Astrocyte (in vitro differentiated cells and primary cell): ENCODE data around the gene HK3. TPM values are rescaled to one million over a fixed set of nuclear protein-coding genes. Genes with fewer than 3 reads are reported as not detected.

Experiments used
- DNase-seq: peaks from one replicate; pipeline ENCODE4 v3.0.0-alpha.2; 2010; ENCODE audit warnings: low read depth
- FAIRE-seq: peaks from 2 replicates; lab custom pipeline; 2011; peaks lifted over from hg19 to GRCh38; lab: Jason Lieb, UNC
- H2AFZ ChIP-seq: 2 replicates; pipeline ENCODE4 v1.6.0; 2012; ENCODE audit warnings: low read depth, low read length, inconsistent platforms
- H3K27ac ChIP-seq: 2 replicates; pipeline ENCODE4 v1.5.1; 2011; ENCODE audit warnings: low read depth, low read length, inconsistent platforms
- H3K27me3 ChIP-seq: 2 replicates; pipeline ENCODE4 v1.6.0; 2011; ENCODE audit warnings: low read length, inconsistent platforms; ENCODE audit not compliant: insufficient read depth
- H3K36me3 ChIP-seq: 2 replicates; pipeline ENCODE4 v1.5.1; 2011; ENCODE audit warnings: low read length, inconsistent platforms; ENCODE audit not compliant: insufficient read depth
- H3K4me1 ChIP-seq: 2 replicates; pipeline ENCODE4 v1.5.1; 2011; ENCODE audit warnings: low read length, inconsistent platforms; ENCODE audit not compliant: insufficient read depth
- H3K4me2 ChIP-seq: 2 replicates; pipeline ENCODE4 v1.6.0; 2012; ENCODE audit warnings: low read length, inconsistent platforms
- H3K4me3 ChIP-seq: 2 replicates; pipeline ENCODE4 v1.5.1; 2011; ENCODE audit warnings: low read depth, mild to moderate bottlenecking, low read length, inconsistent platforms; ENCODE audit not compliant: insufficient read depth
- H3K79me2 ChIP-seq: 2 replicates; pipeline ENCODE4 v1.6.0; 2012; ENCODE audit warnings: mild to moderate bottlenecking, low read length, inconsistent platforms; ENCODE audit not compliant: insufficient read depth
- H3K9ac ChIP-seq: 2 replicates; pipeline ENCODE4 v1.6.0; 2012; ENCODE audit warnings: mild to moderate bottlenecking, low read length, inconsistent platforms
- H3K9me3 ChIP-seq: 2 replicates; pipeline ENCODE4 v1.5.1; 2012; ENCODE audit warnings: low read depth, mild to moderate bottlenecking, low read length, inconsistent platforms; ENCODE audit not compliant: insufficient read depth
- H4K20me1 ChIP-seq: 2 replicates; pipeline ENCODE4 v1.6.0; 2012; ENCODE audit warnings: low read length, inconsistent platforms; ENCODE audit not compliant: insufficient read depth
- H3K27ac Mint-ChIP-seq: one replicate; pipeline ENCODE4 v1.8.0; 2021; ENCODE audit warnings: mild to moderate bottlenecking, mixed read lengths; ENCODE audit not compliant: unreplicated experiment
- H3K27me3 Mint-ChIP-seq: one replicate; pipeline ENCODE4 v1.8.0; 2021; ENCODE audit warnings: low read depth, mixed read lengths; ENCODE audit not compliant: unreplicated experiment
- H3K36me3 Mint-ChIP-seq: one replicate; pipeline ENCODE4 v1.8.0; 2021; ENCODE audit warnings: low read depth, mixed read lengths; ENCODE audit not compliant: unreplicated experiment
- H3K4me1 Mint-ChIP-seq: one replicate; pipeline ENCODE4 v1.8.0; 2021; ENCODE audit warnings: low read depth, mixed read lengths; ENCODE audit not compliant: unreplicated experiment
- H3K4me3 Mint-ChIP-seq: one replicate; pipeline ENCODE4 v1.8.0; 2021; ENCODE audit warnings: mild to moderate bottlenecking, moderate library complexity, mixed read lengths; ENCODE audit not compliant: unreplicated experiment
- H3K9me3 Mint-ChIP-seq: one replicate; pipeline ENCODE4 v1.8.0; 2021; ENCODE audit warnings: mild to moderate bottlenecking, mixed read lengths; ENCODE audit not compliant: unreplicated experiment
- EZH2 ChIP-seq: IDR thresholded peaks from 2 replicates; pipeline ENCODE4 v1.6.1; 2012; ENCODE audit warnings: mild to moderate bottlenecking, low read length, inconsistent platforms; ENCODE audit not compliant: insufficient read depth
- total RNA-seq: library from RNA; stranded (reverse); gene quantifications from 2 replicates; pipeline ENCODE4 v1.2.1, GENCODE V29; 2021
- TF ChIP-seq, protein P1 (sequence below): IDR thresholded peaks from 2 replicates; pipeline ENCODE4 v1.5.1; 2011; ENCODE audit warnings: low read depth, mild to moderate bottlenecking, inconsistent platforms, low read length, moderate library complexity; ENCODE audit not compliant: insufficient read depth

Gene HK3
- total RNA-seq, 1 donor from 2014 or later, result not detected

DNA sequence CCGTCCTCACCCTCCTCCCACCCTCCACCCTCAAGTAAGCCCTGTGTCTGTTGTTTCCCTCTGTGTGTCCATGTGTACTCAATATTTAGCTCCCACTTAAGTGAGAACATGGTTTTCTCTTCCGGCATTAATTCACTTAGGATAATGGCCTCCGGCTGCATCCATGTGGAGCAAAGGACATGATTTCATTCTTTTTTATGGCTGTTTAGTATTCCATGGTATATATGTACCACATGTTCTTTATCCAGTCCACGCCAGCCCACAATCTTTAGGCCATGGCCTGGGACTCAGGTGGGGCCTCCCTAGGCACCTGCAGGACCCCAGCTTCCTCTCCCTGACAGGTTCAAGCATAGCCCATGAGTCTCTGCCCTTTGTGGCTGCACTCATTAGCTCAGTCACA, 65.9 kb downstream of the HK3 start:
- Histone ChIP-seq H3K9me3 (no peaks in the 10 kb centered on the region), H3K4me1 (no peaks in the 10 kb centered on the region), H3K4me2 (no peak overlapping the region), H3K79me2 (no peaks in the 10 kb centered on the region), H3K27ac (no peak overlapping the region), H3K36me3 (no peaks in the 10 kb centered on the region), H4K20me1 (no peaks in the 10 kb centered on the region), H3K9ac (no peak overlapping the region), H3K4me3 (no peak overlapping the region), H3K27me3 (peaks cover 7% of the 10 kb centered on the region), H2AFZ (no peak overlapping the region)
- no peak for TF ChIP-seq EZH2
- TF ChIP-seq, protein P1, sequence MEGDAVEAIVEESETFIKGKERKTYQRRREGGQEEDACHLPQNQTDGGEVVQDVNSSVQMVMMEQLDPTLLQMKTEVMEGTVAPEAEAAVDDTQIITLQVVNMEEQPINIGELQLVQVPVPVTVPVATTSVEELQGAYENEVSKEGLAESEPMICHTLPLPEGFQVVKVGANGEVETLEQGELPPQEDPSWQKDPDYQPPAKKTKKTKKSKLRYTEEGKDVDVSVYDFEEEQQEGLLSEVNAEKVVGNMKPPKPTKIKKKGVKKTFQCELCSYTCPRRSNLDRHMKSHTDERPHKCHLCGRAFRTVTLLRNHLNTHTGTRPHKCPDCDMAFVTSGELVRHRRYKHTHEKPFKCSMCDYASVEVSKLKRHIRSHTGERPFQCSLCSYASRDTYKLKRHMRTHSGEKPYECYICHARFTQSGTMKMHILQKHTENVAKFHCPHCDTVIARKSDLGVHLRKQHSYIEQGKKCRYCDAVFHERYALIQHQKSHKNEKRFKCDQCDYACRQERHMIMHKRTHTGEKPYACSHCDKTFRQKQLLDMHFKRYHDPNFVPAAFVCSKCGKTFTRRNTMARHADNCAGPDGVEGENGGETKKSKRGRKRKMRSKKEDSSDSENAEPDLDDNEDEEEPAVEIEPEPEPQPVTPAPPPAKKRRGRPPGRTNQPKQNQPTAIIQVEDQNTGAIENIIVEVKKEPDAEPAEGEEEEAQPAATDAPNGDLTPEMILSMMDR, result no peak
- H3K27ac Mint-ChIP-seq, result no peak overlapping the region
- peaks cover 70% of the 10 kb centered on the region for H3K27me3 Mint-ChIP-seq
- no peaks in the 10 kb centered on the region for H3K36me3 Mint-ChIP-seq
- no peak for DNase-seq
- peaks cover 4% of the 10 kb centered on the region for H3K9me3 Mint-ChIP-seq
- no peaks in the 10 kb centered on the region for H3K4me1 Mint-ChIP-seq
- FAIRE-seq, result no peak
- H3K4me3 Mint-ChIP-seq, result no peak overlapping the region

DNA sequence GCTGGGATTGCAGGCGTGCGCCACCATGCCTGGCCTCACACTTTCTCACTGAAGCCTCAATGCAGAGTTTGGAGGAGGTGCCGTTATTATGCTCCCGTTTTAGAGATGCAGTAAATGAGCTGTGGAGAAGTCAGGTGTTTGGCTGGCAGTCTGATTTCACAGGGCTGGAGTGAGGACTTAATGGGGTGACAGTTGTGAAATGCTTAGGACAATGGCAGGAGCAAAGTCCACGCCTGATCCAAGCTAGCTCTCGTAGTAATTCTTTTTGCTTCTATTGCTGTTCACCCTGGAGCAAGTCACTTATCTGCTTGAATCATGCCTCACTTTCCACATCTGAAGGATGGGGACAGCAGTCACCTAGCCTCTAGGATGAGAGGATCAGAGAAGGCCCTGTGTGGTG, 67.0 kb downstream of the HK3 start:
- Histone ChIP-seq H3K4me2 (no peak overlapping the region), H3K9me3 (no peaks in the 10 kb centered on the region), H3K36me3 (no peaks in the 10 kb centered on the region), H3K27me3 (peaks cover 7% of the 10 kb centered on the region), H3K4me1 (no peaks in the 10 kb centered on the region), H2AFZ (no peak overlapping the region), H4K20me1 (no peaks in the 10 kb centered on the region), H3K4me3 (no peak overlapping the region), H3K79me2 (no peaks in the 10 kb centered on the region), H3K9ac (no peak overlapping the region), H3K27ac (no peak overlapping the region)
- DNase-seq, result no peak
- peaks cover 58% of the 10 kb centered on the region for H3K27me3 Mint-ChIP-seq
- no peaks in the 10 kb centered on the region for H3K4me1 Mint-ChIP-seq
- no peak for FAIRE-seq
- no peaks in the 10 kb centered on the region for H3K36me3 Mint-ChIP-seq
- H3K27ac Mint-ChIP-seq, result no peak overlapping the region
- TF ChIP-seq, protein P1, result no peak
- no peak for TF ChIP-seq EZH2
- peaks cover 4% of the 10 kb centered on the region for H3K9me3 Mint-ChIP-seq
- H3K4me3 Mint-ChIP-seq, result no peak overlapping the region

DNA sequence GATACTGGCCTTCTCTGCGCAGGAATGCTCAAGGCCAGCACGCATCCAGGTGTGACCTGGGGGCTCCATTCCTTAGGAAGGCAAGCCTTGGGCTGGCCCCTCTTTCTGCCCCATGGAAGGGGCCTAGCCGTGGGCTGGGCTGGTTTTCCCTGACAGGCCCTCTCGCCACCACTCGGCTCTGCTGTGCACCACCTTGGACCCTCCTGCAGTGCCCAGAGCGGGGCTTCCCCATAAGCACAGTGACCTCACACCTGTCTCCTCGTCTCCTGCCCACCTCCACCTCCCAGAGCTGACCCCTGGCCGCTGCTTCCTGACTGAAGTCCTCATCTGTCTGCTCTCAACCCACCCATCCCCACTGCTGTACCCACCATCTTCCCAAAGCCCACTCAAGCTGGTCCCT, 67.7 kb downstream of the HK3 start:
- TF ChIP-seq EZH2, result no peak
- TF ChIP-seq, protein P1, result no peak
- no peak overlapping the region for H3K27ac Mint-ChIP-seq
- Histone ChIP-seq H3K79me2 (no peaks in the 10 kb centered on the region), H3K4me1 (no peaks in the 10 kb centered on the region), H3K4me2 (no peak overlapping the region), H3K27me3 (peaks cover 7% of the 10 kb centered on the region), H3K27ac (no peak overlapping the region), H3K36me3 (no peaks in the 10 kb centered on the region), H3K9ac (no peak overlapping the region), H3K9me3 (no peaks in the 10 kb centered on the region), H4K20me1 (no peaks in the 10 kb centered on the region), H2AFZ (no peak overlapping the region), H3K4me3 (no peak overlapping the region)
- no peaks in the 10 kb centered on the region for H3K4me1 Mint-ChIP-seq
- DNase-seq (no peak), FAIRE-seq (no peak)
- peaks cover 4% of the 10 kb centered on the region for H3K9me3 Mint-ChIP-seq
- H3K36me3 Mint-ChIP-seq, result no peaks in the 10 kb centered on the region
- H3K27me3 Mint-ChIP-seq, result peaks cover 53% of the 10 kb centered on the region
- no peak overlapping the region for H3K4me3 Mint-ChIP-seq
